ENCODE results near the gene MED9. TPM values are rescaled to one million over a fixed set of nuclear protein-coding genes. Genes with fewer than 3 reads are reported as not detected.

MED9 gene
- total and polyA plus RNA-seq, 2 donors (not counting 3 experiments of a cell fraction or from before 2014, with no cell fraction given), result 15.1 to 18.2 TPM

GRCh38 chr17:17537311-17538099, 60.7 kb downstream of the MED9 start:
- no peaks in the 10 kb centered on the region for H4K20me1 ChIP-seq (replicated peaks; ENCODE audit: control insufficient read depth, extremely low read depth, insufficient read depth, low read length)
- POLR2A ChIA-PET, result no interaction called here
- no peaks in the 10 kb centered on the region for H3K9me1 ChIP-seq (replicated peaks; ENCODE audit: control insufficient read depth, extremely low read depth, insufficient read depth, low read length)
- H3K9ac ChIP-seq (replicated peaks; ENCODE audit: extremely low read depth, insufficient read depth, low read length), result no peak overlapping the region
- intact Hi-C loops (cut with micrococcal nuclease), result no loop called here
- no peak overlapping the region for H2AFZ ChIP-seq (ENCODE audit: low read depth, low read length)
- FAIRE-seq, result no peak
- H3K36me3 ChIP-seq (ENCODE audit: control insufficient read depth in 2 of 2, extremely low read depth in 1 of 2, insufficient read depth in 2 of 2, low read length in 2 of 2), result no peaks in the 10 kb centered on the region
- dilution Hi-C loops (cut with MboI; ENCODE audit: extremely low pct_ligation_motif_present, low sequenced_read_pairs), result no loop called here
- H3K27me3 ChIP-seq (ENCODE audit: control insufficient read depth in 2 of 2, insufficient read depth in 2 of 2, low read length in 2 of 2), result no peaks in the 10 kb centered on the region
- H3K9me3 ChIP-seq (replicated peaks; ENCODE audit: control insufficient read depth, insufficient read depth, low read length), result no peaks in the 10 kb centered on the region
- CTCF ChIA-PET, result interaction anchor here (1.2 kb wide), 2 partner anchors 13 to 16 kb away, joined by 3 read pairs; no protein-coding TSS in a partner anchor
- DNase-seq (ENCODE audit: low read depth, low spot score), result no peak
- H3K4me3 ChIP-seq (replicated peaks in 1 of 3; ENCODE audit: insufficient read depth in 1 of 3, low read depth in 1 of 3, low read length in 3 of 3), result no peak overlapping the region
- no TSS peak for BruUV-seq (replicated peaks)
- H3K79me2 ChIP-seq (ENCODE audit: control insufficient read depth, insufficient read depth, low read length), result no peaks in the 10 kb centered on the region
- no peak for TF ChIP-seq JUN (IDR thresholded peaks at IDR 0.05; ENCODE audit: borderline replicate concordance, insufficient read depth, insufficient read length, low read depth)
- TF ChIP-seq GATA2 (IDR thresholded peaks at IDR 0.05; ENCODE audit: insufficient read depth, insufficient read length, low read depth, low read length), result no peak
- TF ChIP-seq FOS (IDR thresholded peaks at IDR 0.05; ENCODE audit: borderline replicate concordance, insufficient read depth, low read length), result no peak
- TF ChIP-seq, protein P1, sequence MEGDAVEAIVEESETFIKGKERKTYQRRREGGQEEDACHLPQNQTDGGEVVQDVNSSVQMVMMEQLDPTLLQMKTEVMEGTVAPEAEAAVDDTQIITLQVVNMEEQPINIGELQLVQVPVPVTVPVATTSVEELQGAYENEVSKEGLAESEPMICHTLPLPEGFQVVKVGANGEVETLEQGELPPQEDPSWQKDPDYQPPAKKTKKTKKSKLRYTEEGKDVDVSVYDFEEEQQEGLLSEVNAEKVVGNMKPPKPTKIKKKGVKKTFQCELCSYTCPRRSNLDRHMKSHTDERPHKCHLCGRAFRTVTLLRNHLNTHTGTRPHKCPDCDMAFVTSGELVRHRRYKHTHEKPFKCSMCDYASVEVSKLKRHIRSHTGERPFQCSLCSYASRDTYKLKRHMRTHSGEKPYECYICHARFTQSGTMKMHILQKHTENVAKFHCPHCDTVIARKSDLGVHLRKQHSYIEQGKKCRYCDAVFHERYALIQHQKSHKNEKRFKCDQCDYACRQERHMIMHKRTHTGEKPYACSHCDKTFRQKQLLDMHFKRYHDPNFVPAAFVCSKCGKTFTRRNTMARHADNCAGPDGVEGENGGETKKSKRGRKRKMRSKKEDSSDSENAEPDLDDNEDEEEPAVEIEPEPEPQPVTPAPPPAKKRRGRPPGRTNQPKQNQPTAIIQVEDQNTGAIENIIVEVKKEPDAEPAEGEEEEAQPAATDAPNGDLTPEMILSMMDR (IDR thresholded peaks at IDR 0.05; ENCODE audit: extremely low read depth in 1 of 2, insufficient read depth in 1 of 2, low read depth in 1 of 2, low read length in 2 of 2), result no peak
- no peak for TF ChIP-seq POLR2A (IDR thresholded peaks at IDR 0.05; ENCODE audit: low read depth, low read length)
- TF ChIP-seq POLR2AphosphoS5 (IDR thresholded peaks at IDR 0.05; ENCODE audit: insufficient read depth, low read depth, low read length), result no peak
- TF ChIP-seq, protein P2, sequence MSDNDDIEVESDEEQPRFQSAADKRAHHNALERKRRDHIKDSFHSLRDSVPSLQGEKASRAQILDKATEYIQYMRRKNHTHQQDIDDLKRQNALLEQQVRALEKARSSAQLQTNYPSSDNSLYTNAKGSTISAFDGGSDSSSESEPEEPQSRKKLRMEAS (IDR thresholded peaks at IDR 0.05; ENCODE audit: insufficient read depth, insufficient read length), result no peak
- no peak for TF ChIP-seq EZH2 (IDR thresholded peaks at IDR 0.05; ENCODE audit: borderline replicate concordance, low read depth, low read length, severe bottlenecking)
- no peak for TF ChIP-seq MYC (IDR thresholded peaks at IDR 0.05; ENCODE audit: low read depth, low read length)
- H3K4me2 ChIP-seq (ENCODE audit: insufficient read depth, low read length), result no peak overlapping the region
- H3K4me1 ChIP-seq (ENCODE audit: control insufficient read depth, extremely low read depth, insufficient read depth, low read length), result no peaks in the 10 kb centered on the region
- H3K27ac ChIP-seq (ENCODE audit: insufficient read depth, low read depth, low read length), result no peak overlapping the region

Measured in endothelial cell of umbilical vein (primary cell).